Measurements from ENCODE around the gene ASL. TPM values are rescaled to one million over a fixed set of nuclear protein-coding genes. Genes with fewer than 3 reads are reported as not detected.
A peak's percentile ranks its signal among the peaks of the same experiment; 100 is the strongest.
"Not testable (repeated sequence)": the region's sequence is repeated elsewhere in the genome, so short reads cannot be mapped to it uniquely, and the experiment has no call there.

The ASL gene
- polyA plus RNA-seq, 5 donors, result 20.5 to 29.9 (median 23.6) TPM

DNA sequence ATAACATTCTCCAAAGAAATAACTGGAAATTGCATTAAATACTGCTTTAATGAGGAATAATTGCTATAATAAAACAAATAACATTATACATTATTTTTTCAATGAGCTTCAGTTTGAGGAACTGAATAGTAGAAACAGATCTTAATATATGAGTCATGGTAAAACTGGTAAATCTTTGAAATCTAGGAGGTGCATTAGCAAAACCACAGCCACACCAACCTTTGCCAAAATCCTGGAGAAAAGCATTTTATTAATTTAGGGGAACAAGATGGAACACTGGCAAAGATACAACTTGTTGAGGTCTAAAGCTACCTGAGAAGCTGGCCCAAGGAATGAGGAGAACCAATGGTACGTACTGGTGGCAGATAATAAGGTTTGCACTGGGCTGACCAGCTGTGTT, 5.4 kb upstream of the ASL start:
- no peak for DNase-seq

DNA sequence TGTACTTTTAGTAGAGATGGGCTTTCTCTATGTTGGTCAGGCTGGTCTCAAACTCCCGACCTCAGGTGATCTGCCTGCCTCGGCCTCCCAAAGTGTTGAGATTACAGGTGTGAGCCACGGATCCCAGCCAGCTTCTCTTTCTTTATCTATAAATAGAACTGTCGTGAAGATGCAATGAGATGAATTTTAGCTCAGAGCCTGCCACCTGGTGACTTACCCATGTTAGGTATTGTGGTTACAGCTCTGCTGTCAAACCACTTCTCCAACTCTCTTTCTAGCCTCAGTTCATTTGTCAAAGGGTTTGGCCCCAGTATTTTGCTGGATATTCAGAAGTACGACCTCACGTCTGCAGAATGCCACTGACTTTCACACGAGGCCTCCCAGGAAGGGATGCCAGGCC, 3.4 kb upstream of the ASL start:
- DNase-seq, result not testable (repeated sequence)

DNA sequence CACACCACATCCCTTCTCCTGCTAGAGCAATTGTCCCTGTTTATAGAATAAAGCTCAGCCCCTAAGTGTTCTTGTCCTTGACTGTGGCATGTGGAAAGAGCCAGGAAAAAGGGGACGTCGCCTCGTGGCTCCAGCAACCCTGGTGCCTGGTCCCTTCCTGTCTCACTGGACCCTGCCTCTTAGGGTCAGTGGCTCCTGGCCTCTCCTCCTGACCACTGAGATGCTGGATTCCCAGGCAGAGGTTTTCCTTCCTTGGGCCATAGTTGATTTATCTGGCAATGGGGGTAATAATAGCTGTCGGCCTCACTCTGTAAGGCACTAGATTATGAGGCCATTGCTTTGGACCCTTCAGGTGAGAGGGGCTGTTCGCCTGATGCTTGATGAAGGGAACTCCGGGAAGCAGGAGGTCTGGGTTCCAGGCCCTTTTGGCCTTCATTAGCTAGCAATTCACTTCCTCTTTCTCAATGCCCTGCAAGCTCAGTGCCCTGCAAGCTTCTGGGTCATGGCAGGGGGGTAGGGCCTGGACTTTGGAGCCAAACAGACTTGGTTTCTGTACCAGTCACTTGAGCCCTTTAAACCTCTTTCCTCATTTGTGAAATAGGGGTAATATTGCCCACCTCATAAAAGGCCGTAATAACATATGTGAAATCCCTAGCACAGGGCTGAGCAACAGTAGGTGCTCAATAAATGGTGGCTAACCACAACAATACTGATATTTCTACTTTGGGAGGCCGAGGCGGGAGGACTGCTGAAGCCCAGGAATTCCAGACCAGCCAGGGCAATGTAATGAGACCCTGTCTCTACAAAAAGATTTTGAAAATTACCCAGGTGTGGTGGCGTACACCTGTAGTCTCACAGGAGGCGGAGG, 1.1 kb downstream of the ASL start:
- DNase-seq, result no peak

DNA sequence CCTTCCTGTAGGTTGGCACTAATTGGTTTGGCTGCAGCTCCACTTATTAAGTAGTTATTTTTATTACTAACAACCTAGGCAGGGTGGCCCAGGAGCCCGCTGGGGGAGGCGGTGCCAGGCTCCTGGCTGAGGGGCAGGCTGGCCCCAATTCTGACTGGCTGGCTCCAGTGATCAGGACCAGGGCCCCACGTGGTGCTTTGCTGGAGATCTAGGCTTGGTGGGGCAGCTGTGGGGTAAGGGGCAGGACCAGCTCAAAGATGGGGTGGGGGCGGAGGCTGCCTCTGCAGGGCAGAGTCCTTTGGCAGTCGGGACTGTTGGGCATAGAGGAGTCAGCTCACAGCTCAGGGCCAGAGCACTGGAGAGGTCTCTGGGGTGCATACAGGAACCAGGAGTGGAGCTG, 2.4 kb downstream of the ASL start:
- no peak for DNase-seq

DNA sequence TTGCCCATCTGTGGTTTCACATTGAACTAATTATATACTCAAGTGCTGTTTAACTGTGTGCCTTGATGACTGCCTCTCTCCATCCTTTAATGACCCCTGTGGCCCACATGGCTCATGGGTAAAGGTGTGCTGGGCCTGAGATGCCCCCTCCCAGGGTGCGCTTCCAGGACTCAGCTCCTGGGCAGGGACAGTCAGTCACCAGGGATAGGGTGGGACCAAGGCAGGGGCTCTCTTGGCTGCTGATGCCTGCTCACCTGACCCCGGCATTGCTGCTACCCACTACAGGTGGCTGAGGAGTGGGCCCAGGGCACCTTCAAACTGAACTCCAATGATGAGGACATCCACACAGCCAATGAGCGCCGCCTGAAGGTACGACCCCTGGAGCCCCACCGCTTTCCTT, 6.5 kb downstream of the ASL start:
- no peak for DNase-seq

DNA sequence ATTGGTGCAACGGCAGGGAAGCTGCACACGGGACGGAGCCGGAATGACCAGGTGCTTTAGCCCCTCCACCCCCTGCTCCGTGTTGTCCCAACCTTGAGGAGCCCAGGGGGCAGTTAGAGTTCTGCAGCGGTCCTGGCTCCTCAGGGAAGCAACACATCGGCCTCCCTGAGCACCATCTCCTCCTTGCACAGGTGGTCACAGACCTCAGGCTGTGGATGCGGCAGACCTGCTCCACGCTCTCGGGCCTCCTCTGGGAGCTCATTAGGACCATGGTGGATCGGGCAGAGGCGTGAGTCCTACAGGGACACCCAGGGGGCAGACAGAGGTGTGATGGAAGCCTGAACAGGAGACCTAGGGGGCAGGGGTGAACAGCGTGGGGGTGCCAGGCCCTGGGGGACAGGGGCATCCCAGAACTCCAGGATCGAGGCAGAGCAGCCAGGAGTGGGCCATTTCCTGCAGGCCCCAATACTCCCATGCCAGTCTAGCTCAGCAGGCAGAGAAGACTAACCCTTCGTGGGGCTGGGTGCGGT, 7.3 kb downstream of the ASL start:
- no peak for DNase-seq

DNA sequence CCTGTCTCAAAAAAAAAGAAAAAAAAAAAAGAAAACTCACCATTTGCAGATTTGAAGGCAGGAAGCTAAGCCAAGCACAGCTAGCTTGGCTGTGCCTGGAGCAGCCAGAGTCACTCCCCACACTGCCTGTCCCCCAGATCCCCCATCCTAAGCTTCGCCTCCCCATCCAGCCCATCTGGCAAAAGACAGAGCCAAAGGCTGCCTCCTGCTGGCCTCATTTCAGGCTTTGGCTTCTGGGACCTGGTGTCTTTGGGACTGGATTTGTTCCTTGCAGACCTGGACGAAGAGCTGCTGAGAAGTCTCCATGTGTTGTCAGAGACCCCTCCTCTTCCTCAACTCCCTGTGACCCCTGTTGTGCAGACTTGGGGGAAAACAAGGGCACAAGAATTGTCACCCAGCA, 8.1 kb downstream of the ASL start:
- DNase-seq, result no peak

DNA sequence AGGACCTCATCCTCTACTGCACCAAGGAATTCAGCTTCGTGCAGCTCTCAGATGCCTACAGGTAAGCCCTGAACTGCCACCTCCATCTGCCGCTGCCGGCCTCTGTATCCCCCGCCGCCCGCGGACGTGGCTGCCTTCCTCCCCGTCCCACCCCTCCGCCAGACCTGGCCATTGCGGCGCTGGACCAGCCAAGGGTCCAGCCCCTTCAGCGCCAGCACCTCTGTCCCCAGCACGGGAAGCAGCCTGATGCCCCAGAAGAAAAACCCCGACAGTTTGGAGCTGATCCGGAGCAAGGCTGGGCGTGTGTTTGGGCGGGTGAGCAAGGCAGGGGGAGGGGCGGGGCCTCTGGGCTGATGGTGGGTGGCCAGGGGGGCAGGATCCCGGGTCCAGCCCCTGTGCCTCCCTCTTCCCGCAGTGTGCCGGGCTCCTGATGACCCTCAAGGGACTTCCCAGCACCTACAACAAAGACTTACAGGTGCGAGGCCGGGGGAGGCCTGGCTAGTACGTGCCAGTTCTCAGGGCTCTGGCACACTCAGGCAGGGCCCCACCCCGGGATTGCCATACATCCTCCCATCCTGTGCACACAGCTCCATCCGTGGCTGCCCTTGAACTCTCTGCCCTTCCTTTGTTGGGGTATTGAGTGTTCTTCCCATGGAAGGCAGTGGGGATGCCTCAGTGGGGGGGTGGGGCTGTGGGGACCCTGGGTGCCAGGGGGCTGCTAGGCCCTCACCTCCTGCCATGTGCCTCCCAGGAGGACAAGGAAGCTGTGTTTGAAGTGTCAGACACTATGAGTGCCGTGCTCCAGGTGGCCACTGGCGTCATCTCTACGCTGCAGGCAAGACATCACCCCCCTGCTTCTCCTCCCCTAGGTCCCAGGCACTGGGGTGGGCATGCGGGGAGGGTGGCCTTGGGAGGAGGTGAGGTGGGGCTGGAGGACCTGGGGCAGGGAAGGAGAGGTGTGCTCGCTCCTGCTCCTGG, 13.5 kb downstream of the ASL start:
- no peak for DNase-seq

DNA sequence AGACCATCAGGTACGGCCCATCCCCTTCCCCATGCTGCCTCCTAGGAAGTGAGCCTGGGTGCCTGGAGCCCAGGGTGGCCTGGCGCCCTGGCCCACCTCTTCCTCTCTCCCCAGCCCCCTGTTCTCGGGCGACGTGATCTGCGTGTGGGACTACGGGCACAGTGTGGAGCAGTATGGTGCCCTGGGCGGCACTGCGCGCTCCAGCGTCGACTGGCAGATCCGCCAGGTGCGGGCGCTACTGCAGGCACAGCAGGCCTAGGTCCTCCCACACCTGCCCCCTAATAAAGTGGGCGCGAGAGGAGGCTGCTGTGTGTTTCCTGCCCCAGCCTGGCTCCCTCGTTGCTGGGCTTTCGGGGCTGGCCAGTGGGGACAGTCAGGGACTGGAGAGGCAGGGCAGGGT, 17.0 kb downstream of the ASL start:
- no peak for DNase-seq

DNA sequence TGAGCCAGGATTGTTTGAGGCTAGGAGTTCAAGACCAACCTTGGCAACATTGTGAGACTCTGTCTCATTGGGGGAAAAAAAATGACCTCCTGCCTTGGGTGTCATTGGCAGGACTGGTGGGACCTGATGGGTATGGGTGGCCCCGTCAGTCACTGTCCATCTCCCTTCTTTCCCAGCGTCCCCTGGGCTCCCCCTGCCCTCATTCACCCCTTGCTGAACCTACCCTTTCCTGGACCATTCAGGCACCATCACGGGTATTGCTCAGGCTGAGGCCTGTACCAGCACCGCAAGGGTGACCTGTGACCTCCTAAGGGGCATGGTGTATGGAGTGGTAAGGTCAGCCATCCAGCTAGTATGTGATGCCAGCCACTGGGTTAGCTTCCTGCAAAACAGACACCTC, 19.4 kb downstream of the ASL start:
- DNase-seq, result no peak

DNA sequence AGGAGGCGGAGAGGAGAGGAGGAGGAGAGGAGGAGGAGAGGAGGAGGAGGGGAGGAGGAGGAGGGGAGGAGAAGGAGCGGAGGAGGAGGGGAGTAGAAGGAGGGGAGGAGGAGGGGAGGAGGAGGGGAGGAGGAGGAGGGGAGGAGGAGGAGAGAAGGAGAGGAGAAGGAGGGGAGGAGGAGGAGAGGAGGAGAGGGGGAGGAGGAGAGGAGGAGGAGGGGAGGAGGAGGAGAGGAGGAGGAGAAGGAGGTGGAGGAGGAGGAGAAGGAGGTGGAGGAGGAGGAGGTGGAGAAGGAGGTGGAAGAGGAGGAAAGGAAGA, 23.6 kb downstream of the ASL start:
- DNase-seq, result no peak

DNA sequence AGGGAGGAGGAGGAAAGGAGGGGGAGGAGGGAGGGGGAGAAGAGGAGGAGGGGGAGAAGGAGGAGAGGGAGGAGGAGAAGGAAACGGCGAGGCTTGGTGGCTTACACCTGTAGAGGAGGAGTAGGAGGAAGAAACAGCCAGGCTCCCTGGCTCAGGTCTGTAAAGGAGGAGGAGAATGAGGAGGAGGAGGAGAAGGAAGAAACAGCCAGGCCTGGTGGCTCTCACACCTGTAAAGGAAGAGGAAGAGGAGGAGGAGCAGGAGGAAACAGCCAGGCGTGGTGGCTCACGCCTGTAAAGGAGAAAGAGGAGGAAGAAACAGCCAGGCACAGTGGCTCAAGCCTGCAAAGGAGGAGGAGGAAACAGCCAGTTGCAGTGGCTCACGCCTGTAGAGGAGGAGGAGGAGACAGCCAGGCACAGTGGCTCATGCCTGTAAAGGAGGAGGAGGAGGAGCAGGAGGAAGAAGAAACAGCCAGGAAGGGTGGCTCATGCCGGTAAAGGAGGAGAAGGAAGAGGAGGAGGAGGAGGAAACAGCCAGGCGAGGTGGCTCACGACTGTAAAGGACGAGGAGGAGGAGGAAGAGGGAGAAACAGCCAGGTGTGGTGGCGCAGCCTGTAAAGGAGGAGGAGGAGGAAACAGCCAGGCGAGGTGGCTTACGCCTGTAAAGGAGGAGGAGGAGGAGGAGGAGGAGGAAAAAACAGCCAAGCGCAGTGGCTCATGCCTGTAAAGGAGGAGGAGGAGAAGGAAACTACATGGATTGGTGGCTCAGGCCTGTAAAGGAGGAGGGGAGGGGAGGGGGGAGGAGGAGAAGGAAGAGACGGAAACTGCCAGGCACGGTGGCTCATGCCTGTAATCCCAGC, 24.2 kb downstream of the ASL start:
- peak; percentile 61 to 68 for DNase-seq

DNA sequence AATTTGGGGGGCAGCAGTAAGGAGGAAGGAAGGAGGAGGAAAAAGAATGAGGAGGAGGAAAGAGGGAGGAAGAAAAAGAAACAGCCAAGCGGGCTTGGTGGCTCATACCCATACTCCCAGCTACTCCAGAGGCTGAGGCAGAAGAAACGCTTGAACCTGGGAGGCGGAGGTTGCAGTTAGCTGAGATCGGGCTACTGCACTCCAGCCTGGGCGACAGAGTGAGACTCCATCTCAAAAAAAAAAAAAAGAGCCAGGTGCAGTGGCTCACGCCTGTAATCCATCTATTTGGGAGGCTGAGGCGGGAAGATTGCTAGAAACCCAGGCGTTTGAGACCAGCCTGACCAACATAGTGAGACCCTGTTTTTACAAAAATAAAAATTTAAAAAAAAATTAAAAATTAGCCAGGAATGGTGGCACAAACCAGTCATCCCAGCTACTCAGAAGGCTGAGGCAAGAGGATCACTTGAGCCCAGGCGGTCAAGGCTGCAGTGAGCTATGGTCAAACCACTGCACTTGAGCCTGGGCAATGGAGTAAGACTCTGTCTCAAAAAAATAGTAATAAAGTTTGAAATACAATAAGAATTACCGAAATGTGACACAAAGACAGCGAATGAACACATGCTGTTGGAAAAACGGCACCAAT, 24.9 kb downstream of the ASL start:
- DNase-seq, result no peak

DNA sequence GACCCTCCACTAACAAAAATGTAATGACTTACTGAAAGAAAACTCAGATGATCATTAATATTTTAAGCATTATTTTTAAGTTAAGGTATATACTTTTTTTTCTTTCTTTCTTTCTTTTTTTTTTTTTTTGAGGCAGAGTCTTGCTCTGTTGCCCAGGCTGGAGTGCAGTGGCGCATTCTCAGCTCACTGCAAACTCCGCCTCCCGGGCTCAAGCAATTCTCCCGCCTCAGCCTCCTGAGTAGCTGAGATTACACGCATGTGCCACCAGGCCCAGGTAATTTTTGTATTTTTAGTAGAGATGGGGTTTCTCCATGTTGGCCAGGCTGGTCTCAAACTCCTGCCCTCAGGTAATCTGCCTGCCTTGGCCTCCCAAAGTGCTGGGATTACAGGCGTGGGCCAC, 26.5 kb downstream of the ASL start:
- DNase-seq, result not testable (repeated sequence)

DNA sequence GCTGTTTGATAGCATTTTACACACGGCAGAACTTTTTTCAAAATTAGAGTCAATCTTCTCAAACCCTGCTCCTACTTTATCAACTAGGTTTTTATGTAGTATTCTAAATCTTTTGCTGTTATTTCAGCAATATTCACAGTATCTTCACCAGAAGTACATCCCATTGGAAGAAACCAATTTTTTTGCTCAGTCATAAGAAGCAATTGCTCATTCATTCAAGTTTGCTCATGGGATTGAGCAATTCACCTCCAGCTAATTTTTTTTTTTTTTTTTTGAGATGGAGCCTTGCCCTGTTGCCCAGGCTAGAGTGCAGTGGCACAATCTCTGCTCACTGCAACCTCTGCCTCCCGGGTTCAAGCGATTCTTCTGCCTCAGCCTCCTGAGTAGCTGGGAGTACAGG, 28.4 kb downstream of the ASL start:
- DNase-seq, result not testable (repeated sequence)

DNA sequence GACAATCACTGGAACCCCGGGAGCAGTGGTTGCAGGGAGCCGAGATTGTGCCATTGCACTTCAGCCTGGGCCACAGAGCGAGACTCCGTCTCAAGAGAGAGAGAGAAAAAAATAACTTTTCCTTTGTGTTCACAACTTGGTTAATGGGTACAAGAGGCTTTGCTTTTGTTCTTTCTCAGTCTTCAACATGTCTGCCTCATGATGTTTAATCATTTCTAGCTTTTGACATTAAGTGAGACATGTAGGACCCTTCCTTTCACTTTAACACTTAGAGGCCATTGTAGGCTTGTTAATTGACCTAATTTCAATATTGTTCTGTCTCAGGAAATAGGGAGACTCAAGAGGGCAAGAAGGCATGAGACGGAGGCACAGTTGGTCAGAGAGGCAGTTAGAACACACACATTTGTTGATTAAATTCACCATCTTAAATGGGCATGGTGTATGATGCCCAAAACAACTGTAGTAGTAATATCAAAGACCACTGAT, 29.7 kb downstream of the ASL start:
- no peak for DNase-seq

DNA sequence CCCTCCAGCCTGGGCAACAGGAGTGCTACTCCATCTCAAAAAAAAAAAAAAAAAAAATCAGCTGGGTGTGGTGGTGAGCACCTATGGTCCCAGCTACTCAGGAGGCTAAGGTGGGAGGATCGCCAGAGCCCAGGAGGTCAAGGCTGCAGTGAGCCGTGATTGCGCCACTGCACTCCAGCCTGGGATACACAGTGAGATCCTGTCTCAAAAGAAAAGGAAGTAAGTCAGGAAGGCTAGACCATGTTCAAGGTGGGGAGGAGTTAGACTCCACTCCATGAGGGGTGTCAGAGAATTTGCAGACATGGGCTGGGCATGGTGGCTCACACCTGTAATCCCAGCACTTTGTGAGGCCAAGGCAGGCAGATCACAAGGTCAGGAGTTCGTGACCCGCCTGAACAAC, 32.8 kb downstream of the ASL start:
- DNase-seq, result not testable (repeated sequence)

DNA sequence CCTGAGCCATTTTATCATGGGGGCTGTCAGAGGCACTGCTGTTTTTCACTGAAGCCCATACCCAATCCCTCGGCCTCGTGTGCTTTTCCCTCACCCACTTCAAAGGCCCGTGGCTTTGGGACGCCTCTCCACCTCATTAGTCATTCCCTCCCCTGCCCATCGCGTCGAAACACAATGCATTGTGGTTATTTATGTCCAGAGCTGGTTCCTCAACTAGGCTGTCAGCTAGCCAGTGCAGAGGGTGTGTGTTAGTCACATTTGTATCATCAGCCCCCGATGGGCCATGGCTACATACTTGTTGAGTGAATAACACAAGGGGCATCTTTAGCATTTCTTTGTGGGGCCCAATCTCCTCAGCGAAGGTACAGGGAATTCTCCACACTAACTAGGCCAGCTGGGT, 35.2 kb downstream of the ASL start:
- no peak for DNase-seq

DNA sequence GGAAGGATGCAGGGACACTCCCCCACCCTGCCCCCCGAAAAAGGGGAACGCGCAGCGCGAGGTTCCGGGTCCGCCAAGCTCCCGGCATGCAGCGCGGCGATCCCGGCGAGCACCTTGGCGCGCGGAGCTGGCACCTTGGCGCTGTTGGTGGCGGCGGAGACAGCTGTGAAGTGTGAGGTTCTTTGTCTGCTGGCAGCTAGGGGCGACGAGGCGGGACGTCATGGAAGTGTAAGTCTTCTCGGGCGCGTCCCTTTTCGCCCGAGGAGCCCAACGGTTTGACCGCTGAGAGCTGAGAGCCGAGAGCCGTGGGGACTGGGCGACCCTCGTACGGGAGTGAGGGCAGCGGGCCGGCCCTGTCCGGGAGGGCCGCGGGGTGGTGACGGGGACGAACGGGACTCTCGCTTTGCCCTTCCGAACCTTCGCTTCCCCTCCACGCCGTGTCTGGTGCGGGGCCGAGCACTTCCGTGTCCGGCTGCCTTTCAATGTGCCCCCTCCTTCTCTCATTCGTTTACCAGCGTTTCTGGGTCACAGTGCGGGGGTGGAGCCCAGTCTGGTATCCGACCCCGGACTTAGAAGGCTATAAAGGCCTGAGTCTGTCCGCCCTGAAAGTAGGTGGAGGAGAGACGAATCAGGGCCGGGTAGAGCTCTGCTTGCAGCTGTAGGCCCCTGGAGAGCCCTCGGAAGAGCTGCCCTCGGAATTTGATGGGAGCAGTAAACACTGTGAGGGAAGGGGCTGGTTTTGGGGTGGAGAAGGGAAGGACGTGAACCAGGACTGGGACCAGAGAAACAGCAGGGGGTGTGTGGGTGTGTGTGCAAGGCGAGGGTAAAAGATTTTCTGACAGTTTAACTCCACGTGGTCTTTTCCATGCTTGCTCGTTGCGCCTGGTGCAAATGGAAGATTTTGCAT, 39.4 kb downstream of the ASL start, which contains the start of gene CRCP:
Gene CRCP, plus strand, starts transcription at position 105 of the 907 bp plus-strand sequence. Its CDS starts 116 bp downstream, at position 221.
- peak; percentile 72 to 78 for DNase-seq
